ENCODE results near the gene HIGD1C.
"Not testable (repeated sequence)": the region's sequence is repeated elsewhere in the genome, so short reads cannot be mapped to it uniquely, and the experiment has no call there.

HIGD1C gene

GRCh38 chr12:50928392-50928791, 24.0 kb upstream of the HIGD1C start:
- Histone ChIP-seq H3K27me3 (replicated peaks; ENCODE audit: control insufficient read depth, insufficient read depth, low read length) (no peaks in the 10 kb centered on the region), H3K36me3 (ENCODE audit: control insufficient read depth, insufficient read depth, low read length) (no peaks in the 10 kb centered on the region; the same call in 1 of the 2 replicates), H3K4me3 (replicated peaks; ENCODE audit: low read depth, low read length) (no peak overlapping the region)
- no peak for TF ChIP-seq CTCF (IDR thresholded peaks at IDR 0.05; ENCODE audit: insufficient read depth, low read length, poor library complexity, severe bottlenecking)
- DNase-seq (ENCODE audit: extremely low read depth, insufficient read length): no peak

GRCh38 chr12:50929831-50930230, 22.5 kb upstream of the HIGD1C start:
- Histone ChIP-seq H3K27me3 (replicated peaks; ENCODE audit: control insufficient read depth, insufficient read depth, low read length) (no peaks in the 10 kb centered on the region), H3K36me3 (ENCODE audit: control insufficient read depth, insufficient read depth, low read length) (no peaks in the 10 kb centered on the region; the same call in 1 of the 2 replicates), H3K4me3 (replicated peaks; ENCODE audit: low read depth, low read length) (no peak overlapping the region)
- no peak for DNase-seq (ENCODE audit: extremely low read depth, insufficient read length)
- TF ChIP-seq CTCF (IDR thresholded peaks at IDR 0.05; ENCODE audit: insufficient read depth, low read length, poor library complexity, severe bottlenecking): no peak

GRCh38 chr12:50930477-50930876, 21.9 kb upstream of the HIGD1C start:
- H3K4me3 ChIP-seq (replicated peaks; ENCODE audit: low read depth, low read length); H3K36me3 ChIP-seq (ENCODE audit: control insufficient read depth, insufficient read depth, low read length); H3K27me3 ChIP-seq (replicated peaks; ENCODE audit: control insufficient read depth, insufficient read depth, low read length); DNase-seq (ENCODE audit: extremely low read depth, insufficient read length): not testable (repeated sequence)

GRCh38 chr12:50932787-50933280, 19.5 kb upstream of the HIGD1C start:
- Histone ChIP-seq H3K27me3 (replicated peaks; ENCODE audit: control insufficient read depth, insufficient read depth, low read length) (no peaks in the 10 kb centered on the region), H3K36me3 (ENCODE audit: control insufficient read depth, insufficient read depth, low read length) (no peaks in the 10 kb centered on the region; the same call in 1 of the 2 replicates), H3K4me3 (replicated peaks; ENCODE audit: low read depth, low read length) (no peak overlapping the region)
- DNase-seq (ENCODE audit: extremely low read depth, insufficient read length): no peak
- TF ChIP-seq CTCF (IDR thresholded peaks at IDR 0.05; ENCODE audit: insufficient read depth, low read length, poor library complexity, severe bottlenecking): no peak

GRCh38 chr12:50933459-50934124, 18.8 kb upstream of the HIGD1C start:
- Histone ChIP-seq H3K4me3 (replicated peaks; ENCODE audit: low read depth, low read length) (no peak overlapping the region), H3K36me3 (ENCODE audit: control insufficient read depth, insufficient read depth, low read length) (no peaks in the 10 kb centered on the region; the same call in 1 of the 2 replicates), H3K27me3 (replicated peaks; ENCODE audit: control insufficient read depth, insufficient read depth, low read length) (no peaks in the 10 kb centered on the region)
- DNase-seq (ENCODE audit: extremely low read depth, insufficient read length): no peak
- no peak for TF ChIP-seq CTCF (IDR thresholded peaks at IDR 0.05; ENCODE audit: insufficient read depth, low read length, poor library complexity, severe bottlenecking)

GRCh38 chr12:50934371-50934851, 17.9 kb upstream of the HIGD1C start:
- Histone ChIP-seq H3K36me3 (ENCODE audit: control insufficient read depth, insufficient read depth, low read length) (no peaks in the 10 kb centered on the region; the same call in 1 of the 2 replicates), H3K4me3 (replicated peaks; ENCODE audit: low read depth, low read length) (no peak overlapping the region), H3K27me3 (replicated peaks; ENCODE audit: control insufficient read depth, insufficient read depth, low read length) (no peaks in the 10 kb centered on the region)
- DNase-seq (ENCODE audit: extremely low read depth, insufficient read length): no peak
- TF ChIP-seq CTCF (IDR thresholded peaks at IDR 0.05; ENCODE audit: insufficient read depth, low read length, poor library complexity, severe bottlenecking): no peak
